NCI-H446 treated with DMSO at 0.1 percent for 48 hours (cell line): Measurements from ENCODE around the gene MACROD2.
"Not testable (repeated sequence)": the region's sequence is repeated elsewhere in the genome, so short reads cannot be mapped to it uniquely, and the experiment has no call there.

Source experiments
- DNase-seq: peaks from one replicate; lab custom pipeline; 2025; lab: John Stamatoyannopoulos, UW

Gene MACROD2

GRCh38 chr20:15976047-15976736 is 1980.9 kb downstream of the MACROD2 start:
- peak; percentile 59 for DNase-seq

- DNase-seq, result no peak
These were observed 1981.7 kb downstream of the MACROD2 start for GRCh38 chr20:15977026-15977425.

GRCh38 chr20:15977758-15978157 is 1982.4 kb downstream of the MACROD2 start:
- no peak for DNase-seq

GRCh38 chr20:15985494-15986368 is 1990.4 kb downstream of the MACROD2 start:
- DNase-seq, result not testable (repeated sequence)

- no peak for DNase-seq
These were observed 1991.4 kb downstream of the MACROD2 start for GRCh38 chr20:15986690-15987089.

GRCh38 chr20:15991279-15991678 is 1996.0 kb downstream of the MACROD2 start:
- no peak for DNase-seq

GRCh38 chr20:15992564-15992963 is 1997.2 kb downstream of the MACROD2 start:
- no peak for DNase-seq

- no peak for DNase-seq
These were observed 2004.8 kb downstream of the MACROD2 start for GRCh38 chr20:16000112-16000511.

GRCh38 chr20:16001286-16001685 is 2006.0 kb downstream of the MACROD2 start:
- DNase-seq, result no peak

- no peak for DNase-seq
These were observed 2008.0 kb downstream of the MACROD2 start for GRCh38 chr20:16003310-16003709.

- DNase-seq, result no peak
These were observed 2009.0 kb downstream of the MACROD2 start for GRCh38 chr20:16004108-16004854.

- DNase-seq, result no peak
These were observed 2010.0 kb downstream of the MACROD2 start for GRCh38 chr20:16005021-16005914.

GRCh38 chr20:16005915-16006493 is 2010.7 kb downstream of the MACROD2 start:
- no peak for DNase-seq

- no peak for DNase-seq
These were observed 2011.8 kb downstream of the MACROD2 start for GRCh38 chr20:16007164-16007563.

- DNase-seq, result no peak
These were observed 2012.6 kb downstream of the MACROD2 start for GRCh38 chr20:16007962-16008361.

GRCh38 chr20:16011056-16011455 is 2015.7 kb downstream of the MACROD2 start:
- DNase-seq, result no peak

GRCh38 chr20:16011519-16011918 is 2016.2 kb downstream of the MACROD2 start:
- no peak for DNase-seq

- DNase-seq, result not testable (repeated sequence)
These were observed 2017.6 kb downstream of the MACROD2 start for GRCh38 chr20:16012934-16013333.

GRCh38 chr20:16013631-16014030 is 2018.3 kb downstream of the MACROD2 start:
- no peak for DNase-seq

- DNase-seq, result no peak
These were observed 2019.1 kb downstream of the MACROD2 start for GRCh38 chr20:16014436-16014835.

- DNase-seq, result no peak
These were observed 2022.3 kb downstream of the MACROD2 start for GRCh38 chr20:16017656-16018055.
